ENCODE measurements around the gene ZNF263. TPM values are rescaled to one million over a fixed set of nuclear protein-coding genes. Genes with fewer than 3 reads are reported as not detected.
"Not testable (repeated sequence)": the region's sequence is repeated elsewhere in the genome, so short reads cannot be mapped to it uniquely, and the experiment has no call there.

ZNF263 gene
- polyA plus RNA-seq, 6 donors from 2014 or later, result 39.8 to 65.5 (median 51.6) TPM

DNA sequence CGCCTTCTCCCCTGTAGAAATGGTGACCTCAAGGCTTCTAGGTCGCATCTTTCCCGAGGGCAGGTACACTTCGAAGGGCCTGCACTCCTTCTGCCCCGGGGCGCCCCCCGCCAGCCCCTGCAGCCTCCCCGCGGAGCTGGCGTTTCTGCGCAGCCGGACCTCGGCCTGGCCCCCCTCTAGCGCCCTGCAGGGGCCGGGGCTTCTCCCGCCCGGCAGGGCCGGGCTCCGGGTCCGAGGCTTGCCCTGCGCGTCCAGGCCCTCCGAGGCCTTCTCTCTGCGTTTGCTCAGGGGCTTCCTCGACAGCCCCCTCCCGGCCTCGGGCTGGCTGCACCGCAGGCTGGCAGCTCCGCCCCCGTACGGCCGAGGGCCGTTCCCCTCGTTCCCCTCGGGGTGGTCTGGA lies 29.0 kb upstream of the ZNF263 start:
- peak overlapping the region in 1 of 6 donors; percentile 20 for H3K27ac Mint-ChIP-seq
- H3K4me1 Mint-ChIP-seq, result no peaks in the 10 kb centered on the region
- H3K36me3 Mint-ChIP-seq, result no peaks in the 10 kb centered on the region
- no peak for ATAC-seq (ENCODE audit: low read depth in 2 of 2)
- H3K9me3 Mint-ChIP-seq, result no peaks in the 10 kb centered on the region
- H3K4me3 Mint-ChIP-seq, result no peak overlapping the region
- no peak for DNase-seq
- H3K27me3 Mint-ChIP-seq, result peaks cover 11 to 56% (median 20%) of the 10 kb centered on the region in 3 donors

DNA sequence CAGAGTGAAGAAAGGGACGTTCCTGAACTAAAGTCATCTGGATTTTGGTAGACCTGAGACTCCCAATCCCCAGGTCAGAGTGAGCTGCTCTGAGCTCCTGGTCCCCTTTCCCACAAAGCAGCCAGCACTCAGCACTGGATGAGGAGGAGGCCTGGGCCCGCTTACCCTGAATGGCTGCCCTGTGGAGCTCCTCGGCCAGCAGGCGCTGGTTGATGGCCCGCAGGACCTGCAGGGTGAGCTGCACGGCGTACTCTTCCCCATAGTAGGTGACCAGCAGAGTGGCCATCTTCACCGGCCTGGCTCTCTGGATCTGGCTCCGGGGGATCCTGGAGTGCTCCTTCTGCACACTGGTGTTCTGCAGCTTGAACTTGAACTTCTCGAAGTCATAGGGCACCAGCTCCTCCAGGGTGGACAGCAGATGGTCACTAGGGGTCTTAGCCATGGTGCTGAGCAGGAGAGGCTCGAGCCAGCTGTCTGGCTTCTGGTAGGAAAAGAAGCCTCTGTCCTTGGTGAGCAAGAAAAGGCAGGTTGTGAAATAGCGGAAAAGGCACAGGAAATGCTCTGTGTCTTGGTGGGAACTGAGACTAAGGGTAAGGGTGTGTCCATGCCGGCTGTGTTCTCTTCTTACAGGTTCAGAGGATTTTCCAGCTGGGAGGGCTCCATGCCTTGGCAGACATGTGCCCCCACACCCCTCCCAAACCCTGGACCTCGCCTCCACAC lies 27.0 kb upstream of the ZNF263 start, which contains the start of gene MEFV:
MEFV (minus strand) TSS at position 488 of the 720 bp plus-strand sequence; CDS start at position 442, 46 bp downstream.
- Mint-ChIP-seq H3K27ac (no peak within 1 kb of the TSS), H3K9me3 (no peaks in the 10 kb centered on the region), H3K4me1 (no peaks in the 10 kb centered on the region), H3K4me3 (no peak within 1 kb of the TSS), H3K27me3 (peaks cover 7 to 39% (median 14%) of the 10 kb centered on the region in 3 donors), H3K36me3 (no peaks in the 10 kb centered on the region)
- ATAC-seq (ENCODE audit: low read depth in 2 of 2) (no peak), DNase-seq (no peak)

DNA sequence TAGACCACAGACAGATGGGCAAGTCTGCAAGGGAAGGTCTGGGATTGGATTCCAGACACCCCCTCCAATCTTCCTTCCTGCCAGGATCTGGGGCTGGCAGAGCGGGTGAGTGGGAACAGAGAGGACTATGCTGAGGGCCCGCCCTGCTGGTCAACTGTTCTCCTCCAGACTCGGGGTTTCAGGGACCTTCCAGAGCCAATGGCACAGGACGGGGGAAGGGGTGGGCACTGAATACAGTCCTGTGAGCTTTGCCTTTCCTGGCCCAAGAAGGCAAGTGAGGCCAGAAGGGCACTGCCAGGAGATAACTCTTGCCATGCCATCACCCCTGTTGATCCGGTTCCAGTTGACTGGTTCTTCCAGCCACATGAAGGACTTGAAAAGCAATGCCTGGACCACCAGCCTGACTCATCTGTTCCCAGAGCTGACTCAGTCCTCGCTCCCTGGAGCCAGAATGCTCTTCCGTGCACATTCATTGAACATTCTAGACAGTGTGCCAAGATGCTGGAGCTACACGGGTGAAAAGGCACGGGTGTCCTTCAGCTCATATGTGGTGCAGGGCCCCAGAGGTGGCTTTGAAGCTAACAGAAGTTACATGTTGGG lies 26.3 kb upstream of the ZNF263 start:
- H3K27me3 Mint-ChIP-seq, result peaks cover 7 to 39% (median 8%) of the 10 kb centered on the region in 3 donors
- no peak overlapping the region for H3K27ac Mint-ChIP-seq
- H3K36me3 Mint-ChIP-seq, result no peaks in the 10 kb centered on the region
- DNase-seq, result no peak
- ATAC-seq (ENCODE audit: low read depth in 2 of 2), result no peak
- no peaks in the 10 kb centered on the region for H3K9me3 Mint-ChIP-seq
- peaks cover 0 to 4% (median under 1%) of the 10 kb centered on the region in 3 donors for H3K4me1 Mint-ChIP-seq
- no peak overlapping the region for H3K4me3 Mint-ChIP-seq

DNA sequence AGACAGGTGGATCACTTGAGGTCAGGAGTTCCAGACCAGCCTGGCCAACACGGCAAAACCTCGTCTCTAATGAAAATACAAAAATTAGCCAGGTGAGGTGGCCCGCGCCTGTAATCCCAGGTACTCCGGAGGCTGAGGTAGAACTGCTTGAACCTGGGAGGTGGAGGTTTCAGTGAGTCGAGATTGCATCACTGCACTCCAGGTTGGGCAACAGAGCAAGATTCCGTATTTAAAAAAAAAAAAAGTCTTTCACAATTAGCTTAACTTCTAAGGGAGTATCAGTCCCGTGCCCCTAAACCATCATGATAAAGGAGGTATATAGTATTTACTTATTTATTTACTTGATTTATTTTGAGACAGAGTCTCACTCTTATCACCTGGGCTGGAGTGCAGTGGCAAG lies 23.5 kb upstream of the ZNF263 start:
- DNase-seq (no peak), ATAC-seq (ENCODE audit: low read depth in 2 of 2) (no peak)
- peaks cover 0 to 6% (median 0%) of the 10 kb centered on the region in 7 donors for H3K9me3 Mint-ChIP-seq
- no peak overlapping the region for H3K4me3 Mint-ChIP-seq
- peaks cover 12 to 26% (median 15%) of the 10 kb centered on the region in 3 donors for H3K4me1 Mint-ChIP-seq
- H3K36me3 Mint-ChIP-seq, result no peaks in the 10 kb centered on the region
- H3K27ac Mint-ChIP-seq, result no peak overlapping the region
- peaks cover 7 to 29% (median 8%) of the 10 kb centered on the region in 3 donors for H3K27me3 Mint-ChIP-seq

DNA sequence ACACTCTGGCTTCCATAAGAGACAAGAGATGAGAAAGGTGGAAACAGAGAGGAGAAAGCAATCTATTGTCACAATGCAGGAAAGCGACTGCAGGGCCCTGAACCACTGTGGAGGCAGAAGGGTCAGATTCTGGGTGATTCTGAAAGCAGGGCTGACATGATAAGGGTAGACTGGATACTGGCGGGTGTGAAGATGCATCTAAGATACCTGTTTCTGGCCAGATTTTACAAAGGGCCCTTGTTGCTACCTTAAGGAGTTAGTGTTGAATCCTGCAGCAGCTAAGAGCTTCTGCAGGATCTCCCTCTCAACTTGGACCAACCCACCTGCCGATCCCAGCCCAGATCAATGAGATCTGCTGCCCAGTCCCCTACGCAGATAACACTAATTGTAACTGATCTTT lies 20.8 kb upstream of the ZNF263 start:
- peak overlapping the region; percentile 65 to 97 (median 82) for H3K27ac Mint-ChIP-seq
- no peaks in the 10 kb centered on the region for H3K36me3 Mint-ChIP-seq
- H3K4me1 Mint-ChIP-seq, result peaks cover 13 to 37% (median 15%) of the 10 kb centered on the region in 3 donors
- H3K9me3 Mint-ChIP-seq, result peaks cover 0 to 7% (median 0%) of the 10 kb centered on the region in 7 donors
- ATAC-seq (ENCODE audit: low read depth in 2 of 2) (no peak), DNase-seq (no peak)
- peak overlapping the region in 7 of 8 donors; percentile 68 to 94 (median 88) for H3K4me3 Mint-ChIP-seq
- H3K27me3 Mint-ChIP-seq, result peaks cover 3 to 8% (median 7%) of the 10 kb centered on the region in 3 donors

DNA sequence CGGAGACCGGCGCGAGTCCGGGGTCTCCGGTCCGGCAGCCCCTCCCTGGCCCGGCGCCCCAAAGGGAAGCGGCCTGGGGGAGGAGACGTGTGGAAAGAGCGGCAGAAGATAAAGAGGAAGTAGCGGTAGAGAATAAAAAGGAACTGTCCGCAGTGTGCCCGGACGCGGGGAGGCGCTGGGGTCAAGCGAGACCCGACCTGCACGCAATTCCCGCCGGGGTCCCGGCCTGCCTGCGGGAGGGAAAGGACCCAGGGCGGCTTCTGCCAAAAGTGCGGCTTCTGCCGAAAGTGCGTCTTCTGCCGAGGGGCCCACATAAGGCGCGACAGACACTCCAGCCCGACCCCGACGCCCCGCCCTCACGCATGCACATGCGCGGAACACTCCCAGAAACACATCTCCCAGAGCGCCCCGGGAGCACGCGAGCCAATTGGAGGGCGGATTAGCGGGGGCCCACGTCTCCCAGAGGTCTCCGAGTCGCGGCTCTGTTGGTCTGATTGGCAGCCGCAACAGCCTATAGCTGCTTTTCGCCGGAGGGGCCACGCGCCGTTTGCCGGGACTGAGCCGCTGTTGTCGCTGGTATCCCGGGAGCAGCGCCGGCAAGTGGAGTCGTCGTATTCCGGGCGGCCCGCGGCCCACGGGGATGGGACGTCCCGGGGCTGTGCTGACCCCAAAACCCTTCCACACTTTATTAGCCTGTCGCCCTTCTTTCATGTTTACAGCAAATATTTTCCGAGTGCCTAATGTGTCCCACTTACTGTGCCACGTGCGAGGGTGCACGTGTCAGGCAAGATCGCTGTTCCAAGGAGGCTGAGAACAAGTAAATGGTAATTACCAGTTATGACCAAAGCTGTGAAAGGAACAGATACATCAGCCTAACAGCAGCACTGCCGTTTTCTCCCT lies 18.9 kb upstream of the ZNF263 start:
- H3K4me3 Mint-ChIP-seq, result peak overlapping the region; percentile 78 to 98 (median 94)
- ATAC-seq (ENCODE audit: low read depth in 2 of 2), result peak; percentile 80
- H3K4me1 Mint-ChIP-seq, result peaks cover 13 to 41% (median 15%) of the 10 kb centered on the region in 3 donors
- H3K27ac Mint-ChIP-seq, result peak overlapping the region; percentile 89 to 97 (median 96)
- no peaks in the 10 kb centered on the region for H3K27me3 Mint-ChIP-seq
- H3K36me3 Mint-ChIP-seq, result no peaks in the 10 kb centered on the region
- peak; percentile 94 for DNase-seq
- H3K9me3 Mint-ChIP-seq, result peaks cover 0 to 7% (median 0%) of the 10 kb centered on the region in 7 donors

DNA sequence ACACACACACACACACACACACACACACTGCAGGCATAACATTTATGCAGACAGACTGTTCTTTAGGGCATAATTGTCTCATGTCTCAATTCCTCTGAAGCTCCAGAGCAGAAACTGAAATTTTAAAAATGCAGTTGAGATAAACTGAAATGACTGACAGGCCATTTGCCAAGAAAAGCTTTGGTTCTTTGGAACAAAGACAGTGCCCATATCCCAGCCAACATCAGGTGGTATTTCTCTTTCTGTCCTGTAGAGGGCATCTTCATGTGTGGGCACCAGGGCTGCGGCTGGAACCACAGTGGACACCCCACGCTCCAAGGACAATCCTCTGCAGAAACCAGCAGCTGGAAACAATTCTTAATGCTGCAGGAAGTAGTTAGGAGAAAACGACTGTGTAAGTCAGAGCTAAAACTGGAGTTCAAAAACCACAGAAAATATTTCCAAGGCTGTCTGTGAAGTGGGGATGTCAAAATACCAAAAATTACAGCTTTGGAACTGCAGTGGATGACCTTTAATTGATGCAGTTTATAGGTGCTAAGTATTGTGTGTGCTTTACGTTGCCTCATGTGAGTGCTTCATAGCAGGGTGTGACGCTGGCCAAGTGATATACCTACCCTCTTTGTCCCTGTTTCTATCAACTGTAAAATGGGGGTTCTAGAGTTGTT lies 16.3 kb upstream of the ZNF263 start:
- Mint-ChIP-seq H3K27ac (peak overlapping the region in 2 of 6 donors; percentile 37 to 58), H3K27me3 (no peaks in the 10 kb centered on the region), H3K4me1 (peaks cover 13 to 37% (median 15%) of the 10 kb centered on the region in 3 donors), H3K4me3 (peak overlapping the region in 3 of 8 donors; percentile 20 to 66 (median 66)), H3K9me3 (peaks cover 0 to 7% (median 0%) of the 10 kb centered on the region in 7 donors), H3K36me3 (no peaks in the 10 kb centered on the region)
- DNase-seq, result no peak
- no peak for ATAC-seq (ENCODE audit: low read depth in 2 of 2)

DNA sequence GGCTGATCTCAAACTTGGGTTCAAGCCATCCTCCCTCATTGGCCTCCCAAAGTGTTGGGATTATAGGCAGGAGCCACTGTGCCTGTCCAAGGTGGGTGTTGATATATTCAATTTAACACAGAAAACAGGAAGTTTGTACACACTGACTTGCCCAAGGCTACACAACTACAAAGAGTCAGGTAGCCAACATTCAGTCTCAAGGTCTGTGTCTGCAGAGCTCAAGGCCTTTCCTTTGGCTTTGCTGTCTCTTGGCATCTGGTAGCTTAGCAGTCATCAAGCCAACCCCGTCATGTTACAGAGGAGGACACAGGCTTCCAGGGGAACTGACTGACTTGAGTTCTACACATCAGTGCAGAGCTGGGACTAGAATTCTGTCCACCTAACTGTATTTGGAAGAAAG lies 15.0 kb upstream of the ZNF263 start:
- Mint-ChIP-seq H3K27ac (no peak overlapping the region), H3K4me1 (peaks cover 5 to 26% (median 8%) of the 10 kb centered on the region in 3 donors), H3K4me3 (peak overlapping the region in 3 of 8 donors; percentile 28 to 58 (median 47)), H3K36me3 (no peaks in the 10 kb centered on the region), H3K9me3 (peaks cover 0 to 7% (median 0%) of the 10 kb centered on the region in 7 donors), H3K27me3 (no peaks in the 10 kb centered on the region)
- no peak for ATAC-seq (ENCODE audit: low read depth in 2 of 2)
- no peak for DNase-seq

DNA sequence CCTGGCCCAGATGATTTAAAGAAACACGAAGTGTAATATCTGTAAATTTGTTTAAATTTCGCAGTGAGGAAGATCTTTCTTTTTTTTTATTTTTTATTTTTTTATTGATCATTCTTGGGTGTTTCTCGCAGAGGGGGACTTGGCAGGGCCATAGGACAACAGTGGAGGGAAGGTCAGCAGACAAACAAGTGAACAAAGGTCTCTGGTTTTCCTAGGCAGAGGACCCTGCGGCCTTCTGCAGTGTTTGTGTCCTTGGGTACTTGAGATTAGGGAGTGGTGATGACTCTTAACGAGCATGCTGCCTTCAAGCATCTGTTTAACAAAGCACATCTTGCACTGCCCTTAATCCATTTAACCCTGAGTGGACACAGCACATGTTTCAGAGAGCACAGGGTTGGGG lies 12.6 kb upstream of the ZNF263 start:
- not testable (repeated sequence) for H3K9me3 Mint-ChIP-seq; H3K27me3 Mint-ChIP-seq; H3K36me3 Mint-ChIP-seq; H3K4me3 Mint-ChIP-seq; ATAC-seq (ENCODE audit: low read depth in 2 of 2); H3K27ac Mint-ChIP-seq; DNase-seq
- H3K4me1 Mint-ChIP-seq, result peaks cover 0 to 11% (median 3%) of the 10 kb centered on the region in 3 donors

DNA sequence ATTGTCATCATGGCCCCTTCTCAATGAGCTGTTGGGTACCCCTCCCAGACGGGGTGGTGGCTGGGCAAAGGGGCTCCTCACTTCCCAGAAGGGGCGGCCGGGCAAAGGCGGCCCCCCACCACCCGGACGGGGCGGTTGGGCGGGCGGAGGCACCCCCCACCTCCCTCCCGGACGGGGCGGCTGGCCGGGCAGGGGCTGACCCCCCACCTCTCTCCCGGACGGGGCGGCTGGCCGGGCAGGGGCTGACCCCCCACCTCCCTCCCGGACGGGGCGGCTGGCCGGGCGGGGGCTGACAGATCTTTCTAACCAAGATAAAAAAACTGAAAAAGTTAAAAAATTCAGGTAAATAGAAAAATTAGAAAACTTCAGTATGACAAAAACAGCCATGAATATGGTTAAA lies 12.0 kb upstream of the ZNF263 start:
- H3K27ac Mint-ChIP-seq; H3K9me3 Mint-ChIP-seq; H3K36me3 Mint-ChIP-seq; H3K4me3 Mint-ChIP-seq; H3K27me3 Mint-ChIP-seq; DNase-seq; ATAC-seq (ENCODE audit: low read depth in 2 of 2): not testable (repeated sequence)
- peaks cover 0 to 11% (median 3%) of the 10 kb centered on the region in 3 donors for H3K4me1 Mint-ChIP-seq

DNA sequence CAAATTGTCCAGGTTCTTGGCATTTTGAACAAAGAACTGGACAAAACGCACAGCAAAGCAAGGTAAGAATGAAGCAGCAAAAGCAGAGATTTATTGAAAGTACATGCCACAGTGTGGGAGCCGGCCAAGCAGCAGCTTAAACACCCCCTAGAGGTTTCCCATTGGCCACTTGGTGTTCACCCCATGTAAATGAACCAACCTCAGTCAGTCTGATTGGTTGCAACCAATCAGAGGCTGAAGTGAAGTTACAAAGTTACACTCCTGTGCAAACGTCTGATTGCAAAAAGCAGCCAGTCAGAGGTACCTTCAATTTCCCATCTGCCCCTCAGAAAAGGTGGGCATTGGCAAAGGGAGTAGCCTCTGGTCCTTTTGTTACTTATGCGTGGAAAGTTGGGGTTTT lies 8.8 kb upstream of the ZNF263 start:
- Mint-ChIP-seq H3K27ac (no peak overlapping the region), H3K9me3 (peaks cover 0 to 2% (median 0%) of the 10 kb centered on the region in 7 donors), H3K4me3 (no peak overlapping the region), H3K36me3 (no peaks in the 10 kb centered on the region), H3K27me3 (no peaks in the 10 kb centered on the region), H3K4me1 (peaks cover 0 to 3% (median 0%) of the 10 kb centered on the region in 3 donors)
- ATAC-seq (ENCODE audit: low read depth in 2 of 2) (no peak), DNase-seq (no peak)

DNA sequence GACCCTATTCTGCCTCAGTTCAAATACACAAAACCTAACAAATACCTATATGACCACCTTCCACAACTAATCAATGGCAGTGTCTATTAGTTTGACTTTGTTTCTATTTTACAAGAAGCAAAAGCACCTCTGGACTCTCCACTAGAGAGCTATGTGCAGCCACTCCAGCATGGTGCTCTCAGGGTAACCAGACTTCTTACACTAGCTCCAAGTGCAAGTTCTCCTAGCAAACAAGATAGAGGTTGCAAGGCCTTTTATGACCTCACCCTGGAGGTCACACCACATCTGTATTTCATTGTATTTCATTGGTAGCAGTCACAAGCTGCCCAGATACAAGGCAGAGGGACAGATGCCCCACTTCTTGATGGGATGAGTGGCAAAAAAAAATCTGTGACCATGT lies 8.3 kb upstream of the ZNF263 start:
- Mint-ChIP-seq H3K27me3 (no peaks in the 10 kb centered on the region), H3K36me3 (no peaks in the 10 kb centered on the region), H3K4me3 (no peak overlapping the region), H3K9me3 (peaks cover 0 to 2% (median 0%) of the 10 kb centered on the region in 7 donors), H3K4me1 (peaks cover 0 to 3% (median 0%) of the 10 kb centered on the region in 3 donors), H3K27ac (peak overlapping the region in 1 of 6 donors; percentile 47)
- DNase-seq (no peak), ATAC-seq (ENCODE audit: low read depth in 2 of 2) (no peak)
